Measurements from ENCODE around the gene NPM1.
"Not testable (repeated sequence)": the region's sequence is repeated elsewhere in the genome, so short reads cannot be mapped to it uniquely, and the experiment has no call there.

The NPM1 gene

DNA sequence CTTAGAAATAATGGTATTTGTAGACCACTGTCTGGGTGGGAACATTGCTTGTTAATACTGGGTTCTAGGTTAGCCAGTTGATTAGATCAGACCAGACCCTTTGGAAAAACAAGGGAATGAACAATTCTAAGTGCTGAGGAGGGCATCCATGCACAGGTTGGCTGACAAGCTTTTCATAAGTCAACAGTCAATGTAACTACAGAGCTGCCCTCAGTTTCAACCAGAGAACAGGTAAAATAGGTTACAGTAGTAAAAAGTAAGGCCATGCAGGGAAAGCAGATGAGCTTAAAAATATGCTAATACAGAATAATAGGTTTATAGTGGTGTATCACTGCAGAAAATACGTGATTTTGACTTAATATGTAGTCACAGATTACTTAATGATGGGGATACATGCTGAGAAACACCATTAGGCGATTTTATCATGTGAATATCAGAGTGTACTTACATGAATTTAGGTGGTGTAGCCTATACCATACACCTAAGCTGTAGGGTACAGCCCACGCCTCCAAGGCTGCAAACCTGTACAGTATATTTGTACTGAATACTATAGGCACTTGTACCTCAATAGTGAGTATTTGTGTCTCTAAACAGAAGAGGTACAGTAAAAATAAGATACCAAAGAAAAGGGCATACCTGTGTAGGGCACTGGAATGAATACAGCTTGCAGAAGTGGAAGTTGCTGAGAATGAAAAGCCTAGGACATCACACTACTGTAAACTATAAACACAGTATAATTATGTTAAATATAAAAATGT lies 25.7 kb downstream of the NPM1 start:
- DNase-seq (ENCODE audit: low read depth) = no peak

DNA sequence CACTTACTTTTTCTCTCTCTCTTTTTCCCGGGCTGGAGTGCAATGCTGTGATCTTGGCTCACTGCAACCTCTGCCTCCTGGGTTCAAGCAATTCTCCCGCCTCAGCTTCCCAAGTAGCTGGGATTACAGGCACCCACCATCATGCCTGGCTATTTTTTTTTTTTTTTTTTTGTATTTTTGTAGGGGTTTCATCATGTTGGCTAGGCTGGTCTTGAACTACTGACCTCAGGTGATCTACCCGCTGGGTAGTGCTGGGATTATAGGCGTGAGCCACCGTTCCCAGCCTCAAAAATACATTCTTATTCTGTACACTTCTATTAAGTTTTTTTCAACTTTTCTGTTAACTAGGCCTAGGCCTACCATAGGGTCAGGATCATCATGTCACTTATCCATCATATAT lies 26.3 kb downstream of the NPM1 start:
- DNase-seq (ENCODE audit: low read depth) = not testable (repeated sequence)

DNA sequence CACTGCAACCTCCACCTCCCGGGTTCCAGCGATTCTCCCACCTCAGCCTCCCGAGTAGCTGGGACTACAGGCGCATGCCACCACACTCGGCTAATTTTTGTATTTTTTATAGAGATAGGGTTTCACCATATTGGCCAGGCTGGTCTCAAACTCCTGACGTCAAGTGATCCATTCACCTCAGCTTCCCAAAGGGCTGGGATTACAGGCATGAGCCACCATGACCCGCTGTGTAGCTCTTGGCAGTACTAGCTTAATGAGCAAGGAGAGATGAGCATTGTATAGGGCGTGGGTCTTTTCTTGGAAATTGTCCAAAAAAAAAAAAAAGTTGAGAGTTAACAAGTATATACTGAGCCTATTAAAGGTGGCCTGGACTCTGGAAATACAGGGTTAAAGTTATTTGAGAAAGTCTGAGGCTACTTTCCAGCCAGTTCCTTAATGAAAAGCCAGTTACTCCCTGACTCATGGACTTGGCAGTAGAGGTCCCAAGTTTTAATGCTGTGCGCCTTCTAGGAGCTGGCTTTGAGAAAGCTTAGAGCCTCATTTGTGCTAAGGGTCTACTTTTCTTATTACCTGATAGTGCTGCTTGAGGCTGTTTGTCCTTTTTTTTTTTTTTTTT lies 27.6 kb downstream of the NPM1 start:
- no peak for DNase-seq (ENCODE audit: low read depth)

DNA sequence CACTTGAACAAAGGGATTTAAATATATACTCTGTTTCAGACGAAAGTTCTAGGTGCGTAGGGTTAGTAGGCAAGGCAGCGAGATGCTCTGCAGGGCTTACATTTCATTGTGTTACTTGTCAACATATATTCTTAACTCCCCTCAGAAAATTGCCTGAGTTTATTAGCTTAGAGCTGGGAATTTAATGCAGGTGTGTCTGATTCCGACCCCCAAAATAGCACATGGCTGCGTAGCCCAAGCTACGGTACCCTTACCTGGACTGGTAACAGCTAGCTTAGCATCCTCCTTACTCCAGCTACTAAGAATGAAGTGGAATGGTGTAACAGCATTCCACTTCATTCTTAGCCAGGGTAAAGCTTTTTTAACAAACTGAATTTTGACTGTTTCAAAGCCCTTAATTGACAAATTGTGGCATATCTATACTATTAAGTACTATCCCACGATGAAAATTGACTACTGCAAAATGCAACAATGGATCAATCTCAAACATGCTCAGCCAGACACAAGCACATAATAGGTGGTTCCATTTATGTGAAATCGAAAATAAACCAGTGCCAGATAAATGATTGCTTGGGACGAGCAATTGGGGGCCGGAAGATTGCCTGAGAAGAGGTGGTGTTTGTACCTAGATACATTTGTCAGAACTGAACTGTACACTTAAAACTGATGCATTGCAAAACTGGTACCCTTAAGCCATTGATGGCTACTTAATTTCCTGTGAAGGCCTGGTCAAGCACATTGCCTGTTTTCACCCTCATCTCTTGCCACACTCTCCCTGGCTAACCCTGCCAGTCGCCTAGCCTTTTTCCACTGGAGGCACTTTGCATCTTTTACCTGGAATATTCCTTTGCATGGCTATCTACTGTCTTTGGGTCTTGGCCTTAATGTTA lies 28.8 kb downstream of the NPM1 start:
- DNase-seq (ENCODE audit: low read depth) = no peak

DNA sequence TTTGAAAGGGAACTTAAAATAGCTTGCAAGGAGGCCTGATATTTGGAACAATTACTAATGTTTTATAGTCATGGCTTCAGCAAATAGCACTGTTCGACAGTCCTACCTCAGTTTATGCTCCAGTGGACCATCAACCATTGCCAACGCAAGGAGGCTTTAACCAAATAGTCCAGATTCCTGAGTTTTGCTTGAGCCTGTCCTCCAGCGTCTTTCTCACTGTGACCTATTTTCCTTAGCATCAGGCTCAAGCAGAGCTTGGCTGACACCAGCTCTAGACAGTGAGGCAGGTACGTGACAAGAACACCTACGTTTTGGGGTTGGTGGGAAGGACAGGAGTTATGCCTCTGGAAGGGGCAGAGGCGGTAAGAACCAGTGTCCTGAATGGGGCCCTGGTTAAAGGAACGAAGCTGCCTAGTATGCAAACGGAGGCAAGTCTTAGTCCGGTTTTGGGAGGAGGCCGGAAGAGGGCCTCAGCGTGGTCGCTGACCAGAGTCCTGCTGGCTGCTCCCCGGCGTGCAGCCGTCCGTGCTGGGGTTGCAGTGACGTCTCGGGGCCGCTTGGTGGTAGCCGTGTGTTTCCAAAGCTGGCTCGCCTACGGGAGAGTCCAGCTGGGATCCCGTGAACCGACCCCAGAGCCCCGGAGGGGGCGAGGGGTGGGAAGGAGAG lies 30.8 kb downstream of the NPM1 start:
- peak; percentile 34 for DNase-seq (ENCODE audit: low read depth)

DNA sequence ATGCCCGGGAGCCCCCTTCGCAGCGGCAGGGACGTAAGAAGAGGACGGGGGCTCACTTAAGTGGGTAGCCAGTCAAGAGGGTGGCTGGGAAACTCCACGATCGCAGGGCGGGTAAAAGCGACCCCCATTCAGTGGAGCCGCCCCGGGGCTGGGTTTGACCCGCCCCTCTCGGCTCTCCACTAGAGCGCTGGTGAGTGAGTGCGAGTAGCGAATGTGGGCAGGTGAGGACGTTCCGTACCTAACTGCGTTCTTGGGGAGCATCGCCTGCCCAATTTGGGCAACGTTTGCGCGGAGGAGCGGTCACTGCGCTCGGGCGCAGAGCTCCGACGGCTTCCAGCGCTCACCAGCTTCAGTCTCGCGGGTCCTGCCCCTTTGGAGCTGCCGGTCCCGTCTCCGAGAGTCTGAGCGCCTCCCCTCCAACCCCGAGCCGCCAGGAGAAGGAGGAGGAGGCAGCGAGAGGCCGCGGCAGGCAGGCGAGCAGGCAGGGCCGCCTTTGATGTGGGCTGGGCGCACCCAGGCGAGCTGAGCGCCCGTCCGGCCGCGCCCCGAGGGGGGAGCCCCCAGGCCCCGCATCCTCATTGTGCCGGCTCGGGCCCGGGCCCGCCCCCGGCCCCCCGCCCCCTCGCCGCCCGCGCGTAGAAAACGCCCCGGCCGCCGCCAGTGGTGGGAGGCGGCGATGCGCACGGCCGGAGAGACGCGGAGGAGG lies 31.5 kb downstream of the NPM1 start, which contains the start of gene FGF18:
TSS of gene FGF18 (plus strand) at position 666 of the 706 bp plus-strand sequence. CDS start 553 bp downstream, outside the sequence.
- DNase-seq (ENCODE audit: low read depth) = no peak

DNA sequence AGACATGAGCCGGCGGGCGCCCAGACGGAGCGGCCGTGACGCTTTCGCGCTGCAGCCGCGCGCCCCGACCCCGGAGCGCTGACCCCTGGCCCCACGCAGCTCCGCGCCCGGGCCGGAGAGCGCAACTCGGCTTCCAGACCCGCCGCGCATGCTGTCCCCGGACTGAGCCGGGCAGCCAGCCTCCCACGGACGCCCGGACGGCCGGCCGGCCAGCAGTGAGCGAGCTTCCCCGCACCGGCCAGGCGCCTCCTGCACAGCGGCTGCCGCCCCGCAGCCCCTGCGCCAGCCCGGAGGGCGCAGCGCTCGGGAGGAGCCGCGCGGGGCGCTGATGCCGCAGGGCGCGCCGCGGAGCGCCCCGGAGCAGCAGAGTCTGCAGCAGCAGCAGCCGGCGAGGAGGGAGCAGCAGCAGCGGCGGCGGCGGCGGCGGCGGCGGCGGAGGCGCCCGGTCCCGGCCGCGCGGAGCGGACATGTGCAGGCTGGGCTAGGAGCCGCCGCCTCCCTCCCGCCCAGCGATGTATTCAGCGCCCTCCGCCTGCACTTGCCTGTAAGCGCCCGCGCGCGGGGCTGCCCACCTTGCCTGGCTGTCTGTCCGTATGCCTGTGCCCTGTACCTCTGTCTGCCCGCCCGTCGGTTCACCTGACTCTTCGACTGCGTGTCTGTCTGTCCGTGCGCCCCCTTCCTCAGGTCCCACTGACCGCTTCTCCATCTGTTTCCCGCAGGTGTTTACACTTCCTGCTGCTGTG lies 32.2 kb downstream of the NPM1 start:
- DNase-seq (ENCODE audit: low read depth) = no peak

DNA sequence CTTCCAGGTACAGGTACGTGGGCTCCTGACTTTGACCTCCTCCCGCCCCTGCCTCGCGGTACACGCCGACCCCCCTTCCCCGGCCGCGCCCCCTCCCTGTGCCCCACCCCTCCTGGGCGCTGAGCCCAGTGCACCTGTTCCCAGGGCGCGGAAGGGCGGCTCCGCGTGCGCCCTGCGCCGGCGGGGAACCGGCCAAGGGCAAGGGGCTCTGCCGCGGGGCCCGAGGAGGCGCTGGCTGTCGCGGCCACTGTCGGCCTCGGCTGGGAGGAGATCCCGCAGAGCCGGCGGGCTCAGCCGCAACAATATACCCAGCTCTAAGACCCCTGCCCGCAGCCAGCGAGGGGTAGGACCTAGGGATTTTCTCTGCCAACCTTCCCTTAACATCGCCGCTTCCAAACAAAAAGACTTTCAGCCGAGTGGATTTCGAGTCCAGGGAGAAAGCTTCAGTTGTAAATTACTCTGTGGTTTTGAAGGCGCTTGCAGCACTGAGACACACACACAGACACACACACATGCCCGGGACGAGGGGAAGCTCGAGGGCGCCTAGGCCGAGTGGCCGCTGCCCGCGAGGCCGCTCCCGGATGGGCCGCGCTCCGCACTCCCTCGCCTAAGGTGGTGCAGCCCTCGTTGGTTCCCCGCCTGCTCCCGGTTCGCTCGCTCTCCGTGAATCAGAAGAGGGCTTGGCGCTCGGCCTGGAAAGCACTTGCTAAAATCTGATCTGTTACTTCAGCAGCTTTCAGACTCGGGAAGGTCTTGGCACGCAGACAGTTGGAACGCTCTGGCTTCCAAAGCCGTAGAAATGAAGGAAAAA lies 33.0 kb downstream of the NPM1 start:
- DNase-seq (ENCODE audit: low read depth) = no peak

DNA sequence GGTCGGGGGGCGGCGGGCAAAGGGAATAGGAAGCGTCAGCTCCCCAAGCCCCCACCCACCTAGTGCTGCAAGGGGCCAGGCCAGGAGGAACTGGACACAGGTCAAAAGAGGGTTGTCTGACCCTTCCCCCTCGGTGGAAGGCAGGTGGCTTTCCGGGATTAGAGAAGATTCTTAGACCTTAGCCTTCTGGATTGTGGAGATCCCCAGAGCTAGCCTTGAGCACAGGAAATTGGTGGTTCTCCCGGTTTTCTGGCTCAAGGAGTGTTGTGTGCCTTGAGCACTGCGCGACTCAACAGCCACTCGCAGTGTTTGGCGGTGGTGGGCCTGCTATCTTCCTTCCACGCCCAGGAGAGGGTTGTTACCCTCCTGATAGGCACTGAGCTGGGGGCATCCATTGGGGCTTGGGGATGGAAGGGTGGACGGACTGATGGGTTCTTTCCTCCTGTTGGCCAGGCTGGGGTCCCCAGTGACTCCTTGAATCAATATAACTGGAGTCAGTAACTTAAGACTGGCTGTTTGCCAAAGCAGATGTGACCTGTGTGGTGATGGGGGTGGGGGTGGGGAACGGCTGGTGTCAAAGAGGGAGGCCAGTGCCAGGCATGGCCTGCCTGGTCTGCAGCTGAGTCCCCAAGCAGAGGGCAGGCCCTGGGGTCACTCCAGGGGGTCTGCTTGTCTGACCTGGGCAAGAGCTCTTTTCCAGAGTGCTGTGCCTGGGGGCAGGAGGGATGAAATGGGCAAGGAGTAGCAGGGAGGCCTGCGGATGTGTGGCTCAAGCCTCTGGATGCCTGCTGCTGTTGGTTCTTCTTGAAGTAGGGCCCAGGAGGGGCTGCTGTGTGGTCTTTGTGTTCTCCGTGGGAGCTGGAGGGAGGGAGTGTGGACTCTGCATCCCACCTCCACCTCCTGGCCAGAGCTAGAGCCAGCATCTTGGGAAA lies 33.9 kb downstream of the NPM1 start:
- no peak for DNase-seq (ENCODE audit: low read depth)

DNA sequence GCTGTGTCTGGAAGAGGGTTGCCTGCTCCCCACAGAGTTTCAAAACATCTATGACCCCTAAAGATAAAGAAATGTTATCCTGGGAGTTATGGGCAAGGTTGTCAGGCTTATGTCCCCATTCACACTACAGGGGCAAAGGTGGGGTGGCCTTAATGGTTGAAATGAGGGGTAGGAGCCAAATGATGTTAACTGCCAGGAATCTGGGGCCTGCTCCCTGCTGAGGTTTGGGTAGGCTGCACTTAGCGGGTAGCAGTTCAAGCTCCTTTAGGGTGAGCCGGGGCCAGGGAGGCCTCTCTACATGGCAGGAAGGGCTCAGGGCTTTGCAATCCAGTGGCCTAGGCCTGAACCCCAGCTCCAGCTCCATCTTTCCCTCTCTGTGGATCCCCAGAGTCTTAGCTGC lies 34.8 kb downstream of the NPM1 start:
- DNase-seq (ENCODE audit: low read depth) = no peak

DNA sequence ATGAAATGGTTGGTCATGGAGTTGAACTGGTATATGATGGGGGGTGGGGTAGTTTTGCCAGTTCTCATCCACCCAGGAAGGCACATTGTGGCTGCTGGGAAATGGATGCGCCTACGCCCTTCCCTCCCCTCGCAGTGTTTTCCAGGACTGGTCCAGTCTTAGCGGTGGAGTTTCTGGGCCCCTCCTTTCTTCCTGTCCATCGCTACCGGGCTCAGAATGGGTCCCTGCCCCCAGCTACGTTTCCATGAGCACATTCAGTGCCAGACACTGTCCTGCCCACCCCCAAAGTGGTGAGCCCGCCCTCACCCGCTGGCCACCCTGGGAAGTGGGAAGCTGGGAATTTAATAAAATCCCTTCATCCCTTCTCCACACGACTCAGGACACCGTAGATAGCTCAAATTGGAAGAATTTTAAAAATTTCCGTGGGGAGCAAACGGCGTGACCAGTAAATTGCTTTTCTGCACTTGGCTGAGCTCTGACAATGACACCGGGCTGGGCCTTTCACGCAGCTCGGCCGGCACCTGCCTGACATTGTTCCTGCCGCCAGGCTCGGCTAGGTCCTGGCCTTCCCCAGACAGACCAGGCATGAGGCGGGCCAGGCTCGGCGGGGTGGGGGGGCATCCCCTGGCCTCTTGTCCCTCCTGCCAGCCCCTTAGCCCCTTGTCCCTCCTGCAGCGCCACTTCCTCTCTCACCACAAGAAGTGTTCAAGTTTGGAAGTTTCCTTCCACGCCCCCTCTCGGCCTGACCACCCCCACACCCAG lies 35.4 kb downstream of the NPM1 start:
- DNase-seq (ENCODE audit: low read depth) = no peak

DNA sequence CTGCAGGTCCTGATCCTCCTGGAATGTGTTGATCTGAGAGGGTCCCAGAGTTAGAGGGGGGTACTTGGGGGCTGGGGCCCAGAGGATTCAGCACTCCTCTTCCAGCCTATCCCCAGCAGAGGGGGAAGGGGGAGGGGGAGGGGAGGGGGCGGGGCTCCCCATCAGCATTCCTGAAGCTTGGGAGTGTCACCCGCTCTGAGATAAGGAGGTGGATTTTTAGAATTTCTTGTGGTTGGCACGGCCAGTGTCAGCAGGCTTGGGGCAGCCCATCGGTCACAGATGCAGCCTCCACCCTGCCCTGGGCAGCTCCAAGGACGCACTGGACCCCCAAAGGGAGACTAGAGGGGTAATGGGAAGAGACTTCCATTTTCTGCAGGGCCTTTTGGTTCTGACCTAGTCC lies 37.1 kb downstream of the NPM1 start:
- DNase-seq (ENCODE audit: low read depth) = no peak

DNA sequence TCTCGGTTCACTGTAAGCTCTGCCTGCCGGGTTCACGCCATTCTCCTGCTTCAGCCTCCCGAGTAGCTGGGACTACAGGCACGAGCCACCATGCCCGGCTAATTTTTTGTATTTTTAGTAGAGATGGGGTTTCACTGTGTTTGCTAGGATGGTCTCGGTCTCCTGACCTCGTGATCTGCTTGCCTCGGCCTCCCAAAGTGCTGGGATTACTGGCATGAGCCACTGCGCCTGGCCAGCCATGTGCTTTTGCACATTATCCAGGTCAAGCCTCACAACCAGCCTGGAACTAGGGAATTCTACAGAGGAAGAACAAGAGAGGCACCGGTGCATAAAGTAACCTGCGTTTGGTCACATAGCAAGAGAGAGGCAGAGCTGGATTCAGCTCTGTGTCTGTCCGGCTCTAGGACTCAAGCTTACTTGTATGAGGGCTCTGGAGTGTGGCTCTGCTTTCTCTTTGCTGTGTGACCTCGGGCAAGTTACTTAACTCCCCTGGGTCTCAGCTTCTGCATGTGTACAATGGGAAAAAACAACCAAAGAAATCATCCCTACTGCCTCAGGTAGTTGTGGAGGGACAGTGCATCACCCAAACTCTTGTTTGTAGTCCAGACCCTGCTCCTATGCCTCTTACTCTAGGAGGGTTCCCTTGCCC lies 38.1 kb downstream of the NPM1 start:
- DNase-seq (ENCODE audit: low read depth) = no peak

DNA sequence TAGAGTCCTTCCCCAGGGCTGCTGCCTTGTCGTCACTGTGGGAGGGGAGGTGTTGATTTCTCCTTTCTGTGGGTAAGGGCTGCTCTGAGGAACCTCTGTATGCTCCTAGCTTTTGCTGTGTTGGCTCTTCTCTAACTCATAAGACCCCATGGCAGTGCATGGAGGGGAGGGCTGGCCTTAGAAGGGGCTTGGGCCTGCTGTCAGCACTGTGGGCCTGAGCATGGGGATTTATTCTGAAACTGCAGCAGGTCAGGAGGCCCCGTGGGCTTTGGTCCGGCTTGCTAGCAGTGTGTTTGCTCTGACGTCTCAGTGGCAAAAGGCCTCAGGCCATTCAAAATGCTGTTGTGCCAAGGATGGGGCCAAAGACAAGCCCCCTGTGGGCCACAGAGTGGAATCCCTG lies 38.6 kb downstream of the NPM1 start:
- no peak for DNase-seq (ENCODE audit: low read depth)

DNA sequence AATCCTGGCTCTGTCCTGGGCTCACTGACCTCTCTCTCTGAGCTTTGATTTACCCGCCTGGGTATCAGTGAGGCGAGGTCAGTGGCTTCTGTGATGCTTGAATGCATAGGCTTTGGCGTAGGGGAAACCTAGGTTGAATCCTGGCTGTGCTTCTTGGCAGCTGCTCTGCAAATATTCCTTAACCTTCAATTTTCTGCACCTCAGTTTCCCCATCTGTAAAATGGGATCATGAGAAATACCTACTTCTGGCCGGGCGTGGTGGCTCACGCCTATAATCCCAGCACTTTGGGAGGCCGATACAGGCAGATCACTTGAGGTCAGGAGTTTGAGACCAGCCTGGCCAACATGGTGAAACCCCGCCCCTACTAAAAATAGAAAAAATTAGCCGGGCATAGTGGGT lies 39.0 kb downstream of the NPM1 start:
- DNase-seq (ENCODE audit: low read depth) = no peak

DNA sequence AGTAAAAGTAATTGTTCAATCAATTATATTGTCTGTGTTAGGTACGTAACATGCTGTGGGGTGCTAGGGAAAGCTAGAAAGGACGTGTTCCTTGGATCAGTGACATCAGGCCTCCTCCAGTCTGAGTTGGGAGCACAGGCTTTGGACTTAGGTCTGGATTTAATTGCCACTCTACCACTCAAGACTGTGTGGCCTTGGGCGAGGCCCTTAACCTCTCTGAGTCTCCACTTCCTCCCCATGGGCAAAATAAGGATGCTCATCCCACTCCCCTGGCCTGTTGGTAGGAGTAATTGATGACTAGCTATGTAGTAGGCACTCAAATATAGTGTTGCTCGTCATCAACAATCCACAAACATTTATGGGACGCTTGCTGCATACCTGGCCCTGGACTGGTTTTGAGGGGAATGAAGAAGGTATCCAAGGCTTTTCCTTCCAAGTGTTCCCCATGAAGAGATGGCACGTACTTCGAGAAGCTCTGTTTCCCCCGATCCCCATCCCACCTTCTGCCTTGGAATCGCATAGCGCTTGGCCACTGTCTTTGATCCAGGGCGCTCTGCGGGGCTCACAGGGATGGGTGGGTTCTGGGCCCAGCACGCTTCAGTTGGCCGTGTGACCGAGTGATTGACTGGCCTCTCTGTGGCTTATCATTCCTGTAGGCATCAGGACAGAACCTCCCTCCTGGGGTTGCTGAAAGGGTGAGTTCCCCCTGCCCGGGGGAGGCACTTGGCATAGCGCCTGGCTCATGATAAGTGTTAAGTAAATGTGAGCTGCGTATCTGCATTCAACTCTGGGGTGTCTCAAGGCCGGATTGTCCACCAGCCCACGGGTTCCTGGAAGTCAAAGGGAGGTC lies 39.9 kb downstream of the NPM1 start:
- DNase-seq (ENCODE audit: low read depth) = no peak

Data from activated T-helper 9 cell treated with anti-CD3 and anti-CD28 coated beads, Interleukin-2, amount 50 U/mL, for 16 hours (primary cell).